NCI-H1694 treated with DMSO at 0.1 percent for 48 hours (cell line): ENCODE measurements around the gene C5orf34.
"Not testable (repeated sequence)": the region's sequence is repeated elsewhere in the genome, so short reads cannot be mapped to it uniquely, and the experiment has no call there.

Experiments
- DNase-seq: peaks from one replicate; lab custom pipeline; 2025; lab: John Stamatoyannopoulos, UW

C5orf34 gene

DNA sequence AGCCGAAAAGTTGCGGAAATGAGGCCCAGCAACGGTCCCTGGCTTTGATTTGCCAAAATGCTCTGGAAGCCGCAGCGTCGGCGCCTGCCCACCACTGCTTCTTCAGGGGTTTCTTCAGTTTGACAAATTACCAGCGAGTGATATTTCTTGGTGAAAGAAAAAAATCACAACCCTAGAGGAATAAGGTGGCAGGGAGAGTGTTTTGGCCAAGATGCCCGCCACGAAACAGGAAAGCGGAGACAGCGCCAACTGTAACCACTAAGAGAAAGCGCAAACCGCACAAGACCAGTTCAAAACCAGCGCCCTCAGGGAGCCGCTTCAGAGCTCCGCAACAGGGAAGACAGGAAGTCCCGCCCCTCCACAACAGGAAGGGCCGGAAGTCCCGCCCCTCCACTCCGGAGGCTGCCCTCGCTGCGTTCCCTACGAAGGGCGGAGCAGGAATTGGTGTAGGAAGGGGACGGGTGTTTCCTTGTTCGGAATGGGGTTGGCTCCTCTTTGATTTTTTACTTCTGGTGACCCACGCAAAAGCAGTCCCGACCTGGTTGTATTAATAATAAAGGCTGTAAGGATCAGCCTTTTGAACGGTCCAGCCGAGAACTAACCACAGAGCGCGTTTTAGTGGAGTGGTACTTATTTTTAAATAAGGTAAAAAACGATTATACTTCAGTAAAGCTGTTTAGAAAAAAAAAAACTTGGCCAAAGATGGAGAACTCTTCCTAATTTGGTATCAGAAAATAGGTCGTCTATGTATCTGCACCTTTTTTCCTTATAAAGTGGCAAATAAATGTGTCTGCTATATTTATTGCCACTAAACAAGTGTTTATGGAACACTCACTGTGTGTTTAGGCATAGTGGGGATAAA lies at the start of gene C5orf34:
Gene C5orf34 (minus strand): TSS at position 333 of the 862 bp plus-strand sequence. CDS start 5,809 bp downstream, outside the sequence.
- peak; percentile 96 for DNase-seq

DNA sequence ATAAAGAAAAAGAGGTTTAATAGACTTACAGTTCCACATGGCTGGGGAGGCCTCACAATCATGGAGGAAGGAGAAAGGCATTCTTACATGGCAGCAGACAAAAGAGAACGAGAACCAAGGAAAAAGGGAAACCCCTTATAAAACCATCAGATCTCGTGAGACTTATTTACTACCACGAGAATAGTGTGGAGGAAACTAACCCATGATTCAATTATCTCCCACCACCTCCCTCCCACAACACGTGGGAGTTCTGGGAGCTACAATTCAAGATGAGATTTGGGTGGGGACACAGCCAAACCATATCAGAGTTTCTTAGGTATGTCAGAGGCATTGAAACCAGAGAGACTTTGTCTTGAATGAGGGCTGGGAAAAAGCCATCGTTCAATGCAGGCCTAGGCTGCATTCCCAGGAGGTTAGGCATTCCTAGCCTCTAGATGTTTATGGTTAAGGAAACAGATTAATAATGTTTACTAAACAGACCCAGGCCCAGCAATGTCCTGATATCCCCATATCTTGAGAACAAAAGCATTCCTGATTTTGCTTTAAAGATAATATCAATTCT lies 49.4 kb upstream of the C5orf34 start:
- DNase-seq = no peak

- no peak for DNase-seq
Measured at GRCh38 chr5:43563321-43563720, 48.4 kb upstream of the C5orf34 start.

GRCh38 chr5:43561356-43561755 lies 46.4 kb upstream of the C5orf34 start:
- no peak for DNase-seq

GRCh38 chr5:43560128-43560527 lies 45.2 kb upstream of the C5orf34 start:
- DNase-seq = no peak

- peak; percentile 88 for DNase-seq
Measured at GRCh38 chr5:43556857-43557542, 42.1 kb upstream of the C5orf34 start, which contains the start of gene PAIP1. Gene PAIP1, minus strand, starts transcription at chr5:43557077. Its CDS starts 231 bp downstream, at chr5:43556846.

DNA sequence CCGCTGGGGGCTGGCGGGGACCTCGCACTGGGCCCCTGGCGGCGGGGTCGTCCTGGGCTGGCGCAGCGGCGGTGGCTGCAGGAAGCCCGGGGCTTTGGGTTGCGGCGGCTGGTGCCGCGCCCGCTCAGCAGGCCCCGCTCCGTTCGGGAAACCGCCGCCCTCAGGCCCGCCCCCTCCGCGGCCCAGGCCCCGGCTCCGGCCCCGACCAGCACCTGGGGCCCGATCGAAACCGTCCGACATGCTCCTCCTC lies 41.6 kb upstream of the C5orf34 start:
- not testable (repeated sequence) for DNase-seq

- peak; percentile 54 for DNase-seq
Measured at GRCh38 chr5:43555895-43556606, 41.1 kb upstream of the C5orf34 start.

DNA sequence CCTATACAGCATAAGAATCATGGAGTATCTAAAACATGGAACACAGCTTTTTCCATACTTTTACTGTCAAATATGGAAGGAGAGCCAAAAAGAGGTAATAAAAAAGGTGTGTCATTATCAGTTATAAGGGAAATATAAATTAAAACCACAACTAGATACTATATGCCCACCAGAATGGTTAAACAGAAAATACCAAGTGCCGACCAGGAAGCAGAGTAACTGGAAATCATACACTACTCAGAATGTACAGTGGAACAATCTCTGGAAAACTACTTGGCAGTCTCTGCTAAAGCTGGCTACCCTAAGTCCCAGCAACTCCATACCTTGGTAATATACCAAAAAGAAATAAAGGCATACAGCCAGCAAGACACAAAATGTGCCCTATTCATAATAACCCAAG lies 39.5 kb upstream of the C5orf34 start:
- DNase-seq = no peak

DNA sequence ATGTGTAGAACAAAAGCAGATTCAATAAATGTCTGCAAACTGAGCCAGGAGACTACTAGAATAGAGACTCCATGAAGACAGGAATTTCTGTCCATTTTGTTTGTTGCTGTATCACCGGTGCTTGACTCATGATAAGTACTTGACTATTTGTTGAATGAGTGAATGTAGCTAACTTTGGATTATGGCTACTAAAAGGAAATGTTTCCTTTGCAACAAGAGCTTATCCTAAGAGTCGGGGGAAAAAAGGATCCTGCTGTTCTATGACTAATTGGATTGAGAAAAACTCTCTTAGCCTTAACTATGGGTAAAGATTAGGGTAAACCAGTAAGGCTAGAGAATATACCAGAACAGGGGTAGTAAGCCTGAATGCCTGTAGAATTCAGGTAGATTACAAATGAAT lies 38.4 kb upstream of the C5orf34 start:
- DNase-seq = no peak

DNA sequence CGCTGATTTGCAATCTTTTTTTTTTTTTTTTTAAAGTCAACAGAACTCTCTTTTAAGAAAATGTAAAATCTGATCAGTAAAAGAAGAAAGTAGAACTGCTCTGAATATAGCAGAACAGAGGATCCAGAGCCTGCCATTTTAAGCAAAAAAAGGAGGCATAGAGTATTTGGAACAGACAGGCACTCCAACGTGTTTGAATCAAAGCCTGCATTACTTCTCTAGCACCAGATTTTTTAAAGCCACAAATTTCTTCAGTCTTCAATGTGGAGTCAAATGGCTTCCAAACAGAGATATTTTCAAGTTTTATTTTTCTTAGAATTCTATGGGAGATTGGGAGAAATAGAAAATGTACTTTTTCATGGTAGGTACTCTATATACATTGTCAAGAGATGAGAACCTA lies 36.8 kb upstream of the C5orf34 start:
- DNase-seq = no peak

DNA sequence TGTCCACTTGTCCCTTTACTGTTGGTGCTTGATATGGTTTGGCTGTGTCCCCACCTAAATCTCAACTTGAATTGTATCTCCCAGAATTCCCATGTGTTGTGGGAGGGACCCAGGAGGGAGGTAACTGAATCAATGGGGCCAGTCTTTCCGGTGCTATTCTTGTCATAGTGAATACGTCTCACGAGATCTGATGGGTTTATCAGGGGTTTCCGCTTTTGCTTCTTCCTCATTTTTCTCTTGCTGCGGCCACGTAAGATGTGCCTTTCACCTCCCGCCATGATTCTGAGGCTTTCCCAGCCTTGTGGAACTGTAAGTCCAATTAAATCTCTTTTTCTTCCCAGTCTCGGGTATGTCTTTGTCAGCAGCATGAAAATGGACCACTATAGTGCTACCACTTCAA lies 34.3 kb upstream of the C5orf34 start:
- not testable (repeated sequence) for DNase-seq

DNA sequence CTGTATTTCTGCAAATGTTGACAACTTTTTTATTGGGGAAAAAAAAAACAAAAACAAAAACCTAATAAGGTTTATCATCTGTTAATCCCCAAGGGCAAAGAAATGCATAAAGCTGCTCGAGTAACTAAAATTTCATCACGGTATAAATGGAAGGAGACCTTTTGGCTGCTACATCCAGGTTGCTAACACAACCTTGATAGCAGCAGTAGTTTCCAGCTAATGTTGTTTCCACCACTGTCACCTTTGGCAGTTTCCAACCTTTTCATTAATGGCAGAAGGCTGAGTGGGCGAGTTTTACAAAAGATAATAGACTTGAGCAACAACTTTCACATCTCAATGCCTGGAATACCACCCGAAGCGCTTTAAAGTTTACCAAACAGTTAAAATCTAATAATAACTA lies 33.4 kb upstream of the C5orf34 start:
- no peak for DNase-seq

DNA sequence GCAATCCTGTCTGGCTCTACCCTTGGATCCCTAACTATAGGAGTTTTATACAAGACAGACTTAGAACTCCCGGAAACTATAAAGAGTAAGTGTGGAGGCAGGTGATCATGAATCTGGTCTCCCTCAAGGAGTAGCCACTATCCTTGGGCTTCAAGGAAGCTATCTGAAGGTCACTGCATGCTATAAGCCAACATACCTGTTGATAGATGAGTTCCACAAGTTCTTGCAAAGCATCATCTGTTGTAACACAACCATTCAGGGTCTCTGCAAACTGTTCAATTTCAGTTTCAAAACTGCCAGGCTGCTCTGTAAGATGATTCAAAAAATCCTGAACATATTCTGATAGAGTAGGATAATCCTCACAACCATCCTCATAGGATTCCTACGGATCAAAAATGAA lies 32.6 kb upstream of the C5orf34 start:
- no peak for DNase-seq

DNA sequence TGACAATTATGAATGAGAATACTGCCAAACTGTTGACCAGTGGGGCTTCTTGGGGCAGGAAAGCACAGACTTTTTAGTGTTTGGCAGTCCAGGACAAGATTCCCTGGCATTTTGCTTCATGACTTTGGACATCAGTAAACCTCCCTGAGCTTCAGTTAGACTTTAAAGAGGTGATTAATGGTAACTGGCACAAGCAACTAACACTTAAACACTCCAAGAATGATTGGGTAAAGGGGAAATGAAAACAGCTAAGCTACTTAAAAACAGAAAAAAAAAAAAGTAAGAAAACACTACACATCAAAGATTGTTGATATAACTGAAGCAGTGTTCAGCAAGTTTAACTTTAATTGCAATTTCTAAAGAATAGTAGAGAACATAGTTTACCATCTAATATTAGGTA lies 28.5 kb upstream of the C5orf34 start:
- DNase-seq = no peak

GRCh38 chr5:43540746-43541145 lies 25.8 kb upstream of the C5orf34 start:
- DNase-seq = no peak

DNA sequence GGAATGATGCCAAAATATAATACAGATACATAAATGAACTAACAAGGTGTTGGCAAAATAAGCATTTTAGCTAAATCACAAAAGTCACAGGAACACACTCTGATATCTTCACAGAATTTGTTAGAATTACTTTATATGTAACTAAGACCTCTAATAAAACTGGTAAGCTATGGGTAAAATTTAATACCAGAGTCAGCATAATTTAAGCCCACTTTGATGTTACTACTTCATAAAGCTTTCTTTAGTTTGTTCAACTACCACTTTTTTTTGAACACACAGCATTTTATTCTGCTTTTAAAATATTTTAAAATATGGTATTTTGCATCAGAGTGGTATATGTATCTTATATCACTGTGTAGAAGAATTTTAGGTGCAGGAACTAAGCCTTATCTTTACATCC lies 22.0 kb upstream of the C5orf34 start:
- no peak for DNase-seq

DNA sequence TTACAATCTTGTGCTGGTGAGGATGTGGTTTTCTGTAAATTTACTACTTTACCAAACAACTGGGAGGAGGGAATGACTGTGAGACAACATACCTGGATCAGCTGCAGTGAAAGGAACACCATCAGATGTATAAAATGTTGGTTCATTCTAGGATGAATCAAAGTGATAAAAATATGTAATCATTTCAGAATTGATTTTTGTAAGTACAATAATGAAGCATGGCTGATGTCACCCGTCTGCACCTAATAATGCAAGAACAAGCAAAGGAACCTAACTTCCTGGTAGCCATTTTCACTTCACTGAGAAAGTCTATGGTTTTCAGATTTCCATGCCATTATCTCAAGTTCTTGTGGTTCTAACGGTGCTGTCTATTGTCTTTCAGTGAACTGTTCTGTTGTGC lies 18.7 kb upstream of the C5orf34 start:
- DNase-seq = no peak

DNA sequence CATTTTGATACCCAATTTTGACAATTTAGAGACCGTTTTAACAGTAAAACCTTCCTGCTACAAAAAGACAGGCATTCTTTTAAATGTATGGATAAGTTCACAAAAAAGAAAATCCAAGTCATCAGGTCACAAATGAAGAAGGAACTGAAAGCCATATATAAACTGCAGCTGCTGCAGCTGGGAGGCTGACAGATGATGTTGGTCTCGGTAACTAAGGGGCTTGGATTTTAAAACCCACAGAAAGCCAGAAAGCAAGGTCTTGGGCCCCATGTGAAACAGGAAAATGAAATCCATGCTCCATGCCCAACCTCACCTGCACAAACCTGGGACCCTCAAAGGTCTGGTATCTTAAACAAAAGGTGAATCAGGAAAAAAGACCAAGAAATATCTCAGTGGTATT lies 15.7 kb upstream of the C5orf34 start:
- no peak for DNase-seq

DNA sequence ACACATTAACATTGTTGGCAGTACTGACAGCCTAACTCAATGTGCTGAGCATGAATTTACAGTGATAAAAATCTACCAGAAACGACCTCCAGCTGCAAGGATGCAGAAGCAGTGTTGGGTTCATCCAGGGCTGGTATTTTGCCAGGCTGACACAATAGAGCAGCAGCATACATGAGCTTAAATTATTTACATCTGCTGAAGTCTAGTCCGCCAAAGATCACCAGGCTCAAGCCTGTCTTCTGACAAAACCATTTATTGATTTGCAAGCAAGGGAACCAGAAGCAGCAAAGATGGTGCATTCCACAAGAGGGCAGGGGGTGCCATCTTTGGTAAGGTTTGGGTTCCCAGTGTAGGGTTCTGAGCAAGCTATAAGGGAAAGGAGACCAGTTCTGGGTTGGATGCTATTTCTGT lies 8.7 kb upstream of the C5orf34 start:
- no peak for DNase-seq

- no peak for DNase-seq
Measured at GRCh38 chr5:43520615-43521014, 5.7 kb upstream of the C5orf34 start.

DNA sequence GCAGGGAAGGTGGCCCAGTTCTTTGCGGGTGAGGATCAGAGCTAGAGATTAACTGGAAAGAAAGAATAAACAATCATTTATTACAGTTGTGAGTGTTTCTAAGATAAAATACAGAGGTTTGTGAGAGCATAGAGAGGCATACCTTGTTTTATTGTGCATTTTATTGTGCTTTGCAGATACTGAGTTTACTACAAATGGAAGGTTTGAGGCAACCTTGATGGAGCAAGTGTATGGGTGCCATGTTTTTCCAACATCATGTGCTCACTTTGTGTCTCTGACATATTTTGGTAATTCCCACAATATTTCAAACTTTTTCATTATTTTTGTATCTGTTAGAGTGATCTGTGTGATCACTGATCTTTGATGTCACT lies 715 bp upstream of the C5orf34 start:
- peak; percentile 20 for DNase-seq

GRCh38 chr5:43514471-43514815 lies 505 bp downstream of the C5orf34 start:
- peak; percentile 74 for DNase-seq
